Chondrocyte (in vitro differentiated cells): ENCODE results near the gene TPRKB. TPM values are rescaled to one million over a fixed set of nuclear protein-coding genes. Genes with fewer than 3 reads are reported as not detected.
"Not testable (repeated sequence)": the region's sequence is repeated elsewhere in the genome, so short reads cannot be mapped to it uniquely, and the experiment has no call there.

Experiments
- DNase-seq: peaks from one replicate; pipeline ENCODE4 v3.0.0; 2021; ENCODE audit warnings: mixed read lengths, low spot score
- H3K27ac Mint-ChIP-seq: one replicate; pipeline ENCODE4 v1.8.0; 2021; ENCODE audit warnings: mild to moderate bottlenecking, moderate library complexity, mixed read lengths; ENCODE audit not compliant: unreplicated experiment
- H3K27me3 Mint-ChIP-seq: 2 replicates; pipeline ENCODE4 v1.8.0; 2021; ENCODE audit warnings: low read depth, mixed read lengths
- H3K36me3 Mint-ChIP-seq: 2 replicates; pipeline ENCODE4 v1.8.0; 2021; ENCODE audit warnings: low read depth, mixed read lengths
- H3K4me1 Mint-ChIP-seq: 2 replicates; pipeline ENCODE4 v1.8.0; 2021; ENCODE audit warnings: low read depth, mild to moderate bottlenecking, mixed read lengths
- H3K4me3 Mint-ChIP-seq: one replicate; pipeline ENCODE4 v1.8.0; 2021; ENCODE audit warnings: mild to moderate bottlenecking, moderate library complexity, mixed read lengths; ENCODE audit not compliant: unreplicated experiment
- H3K9me3 Mint-ChIP-seq: 2 replicates; pipeline ENCODE4 v1.8.0; 2021; ENCODE audit warnings: low read depth, mixed read lengths
- CTCF ChIP-seq: fragments of 200-600 bp; sonication (generic); IDR thresholded peaks from 2 replicates; pipeline ENCODE4 v1.5.0; 2021; ENCODE audit warnings: antibody characterized with exemption, mild to moderate bottlenecking, moderate library complexity
- long read RNA-seq: library from polyadenylated mRNA; stranded (forward); transcript quantifications from one replicate; pipeline ENCODE4 v2.0.0, GENCODE V29; 2021
- total RNA-seq: library from RNA; stranded (reverse); gene quantifications from 3 replicates; pipeline ENCODE4 v1.2.1, GENCODE V29; 2021

Gene TPRKB
- total RNA-seq, result 13.6 to 20.5 TPM (median 14.2 TPM) in 3 replicates
- long read RNA-seq, transcript TPRKB-201 (5 exons, 748 nt), result major isoform, 9 of 30 reads
- long read RNA-seq, partial matches to known transcripts, result 12 of 30 reads
- long read RNA-seq, other reads (novel, unspliced or antisense), result 7 of 30 reads

GRCh38 chr2:73736855-73737779 lies at the start of gene TPRKB:
TSS of gene TPRKB (minus strand) at chr2:73737345. CDS start at chr2:73734569, 2,776 bp downstream.
- Mint-ChIP-seq H3K27me3 (no peaks in the 10 kb centered on the region), H3K4me3 (peak within 1 kb of the TSS; percentile 99), H3K36me3 (peaks cover 13% of the 10 kb centered on the region), H3K4me1 (peaks cover 19% of the 10 kb centered on the region), H3K27ac (peak within 1 kb of the TSS; percentile 95), H3K9me3 (peaks cover 5% of the 10 kb centered on the region)
- DNase-seq, result peak; percentile 98
- no peak for TF ChIP-seq CTCF

DNA sequence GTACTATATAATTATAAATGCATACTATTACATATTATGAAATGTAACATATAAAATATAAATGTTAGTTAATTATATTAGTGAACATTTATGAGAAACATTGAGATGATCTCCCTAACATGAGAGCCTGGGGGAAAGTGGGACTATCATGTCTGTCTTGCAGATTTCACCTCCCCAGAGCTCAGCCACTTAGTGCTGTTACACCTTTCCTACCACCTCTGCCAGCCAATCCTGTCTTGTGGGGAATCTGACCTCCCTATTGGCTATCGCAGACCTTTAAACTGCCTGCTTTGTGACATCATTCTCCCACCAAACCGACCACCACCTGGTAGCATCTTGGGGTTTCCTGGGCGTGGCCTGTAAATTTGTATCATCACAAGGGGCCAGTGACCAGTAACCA lies 46.7 kb upstream of the TPRKB start, which contains the start of gene C2orf78:
Gene C2orf78 (plus strand): TSS at position 301 of the 400 bp plus-strand sequence. CDS start 127 bp downstream, outside the sequence.
- H3K9me3 Mint-ChIP-seq, H3K36me3 Mint-ChIP-seq, H3K27me3 Mint-ChIP-seq, H3K4me3 Mint-ChIP-seq, H3K27ac Mint-ChIP-seq, H3K4me1 Mint-ChIP-seq, DNase-seq: not testable (repeated sequence)

DNA sequence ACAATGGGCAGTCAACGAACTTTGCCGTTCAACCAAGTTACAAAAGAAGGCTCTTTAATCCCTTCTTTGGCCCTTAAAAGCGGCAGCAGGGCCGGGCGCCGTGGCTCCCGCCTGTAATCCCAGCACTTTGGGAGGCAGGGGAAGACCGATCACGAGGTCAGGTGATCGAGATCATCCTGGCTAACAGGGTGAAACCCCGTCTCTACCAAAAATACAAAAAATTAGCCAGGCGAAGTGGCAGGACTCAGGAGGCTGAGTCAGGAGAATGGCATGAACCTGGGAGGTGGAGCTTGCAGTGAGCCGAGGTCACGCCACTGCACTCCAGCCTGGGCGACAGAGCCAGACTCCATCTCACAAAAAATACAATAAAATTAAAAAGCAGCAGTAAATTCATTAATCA lies 46.3 kb upstream of the TPRKB start:
- not testable (repeated sequence) for H3K27ac Mint-ChIP-seq, H3K4me3 Mint-ChIP-seq, H3K9me3 Mint-ChIP-seq, H3K27me3 Mint-ChIP-seq, DNase-seq, H3K36me3 Mint-ChIP-seq
- peaks cover 13% of the 10 kb centered on the region for H3K4me1 Mint-ChIP-seq

- peak; percentile 65 for TF ChIP-seq CTCF
- Mint-ChIP-seq H3K27me3 (no peaks in the 10 kb centered on the region), H3K27ac (peak overlapping the region; percentile 97), H3K4me1 (peaks cover 31% of the 10 kb centered on the region), H3K9me3 (no peaks in the 10 kb centered on the region), H3K4me3 (peak overlapping the region; percentile 90), H3K36me3 (peaks cover 9% of the 10 kb centered on the region)
- no peak for DNase-seq
These were observed 43.1 kb upstream of the TPRKB start for GRCh38 chr2:73780237-73780582.

GRCh38 chr2:73779467-73780236 lies 42.5 kb upstream of the TPRKB start, which contains the start of gene DUSP11:
TSS of gene DUSP11 (minus strand) at chr2:73780103. CDS start at chr2:73779974, 129 bp downstream.
- Mint-ChIP-seq H3K27ac (peak within 1 kb of the TSS; percentile 97), H3K4me1 (peaks cover 31% of the 10 kb centered on the region), H3K4me3 (peak within 1 kb of the TSS; percentile 90), H3K27me3 (no peaks in the 10 kb centered on the region), H3K36me3 (peaks cover 11% of the 10 kb centered on the region), H3K9me3 (no peaks in the 10 kb centered on the region)
- TF ChIP-seq CTCF, result peak; percentile 92
- peak; percentile 97 for DNase-seq

DNA sequence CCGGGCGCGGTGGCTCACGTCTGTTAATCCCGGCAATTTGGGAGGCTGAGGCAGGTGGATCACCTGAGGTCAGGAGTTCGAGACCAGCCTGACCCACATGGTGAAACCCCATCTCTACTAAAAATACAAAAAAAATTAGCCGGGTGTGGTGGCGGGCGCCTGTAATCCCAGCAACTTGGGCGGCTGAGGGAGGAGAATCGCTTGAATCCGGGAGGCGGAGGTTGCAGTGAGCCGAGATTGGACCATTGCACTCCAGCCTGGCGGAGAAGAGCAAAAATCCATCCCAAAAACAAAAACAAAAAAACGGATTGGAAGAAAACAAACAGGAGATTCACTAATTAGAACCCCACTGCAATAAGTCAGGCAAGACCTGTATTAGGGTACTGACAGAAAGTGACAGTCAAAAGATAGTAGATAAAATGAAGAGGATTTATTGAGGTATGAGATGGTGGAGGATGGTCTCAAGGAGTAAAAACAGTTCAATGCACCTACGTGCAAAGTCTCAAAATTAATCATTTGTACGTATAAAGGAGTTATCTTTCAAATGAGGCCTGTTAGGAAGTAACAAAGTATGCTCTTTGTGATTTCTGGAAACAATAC lies 41.8 kb upstream of the TPRKB start:
- H3K9me3 Mint-ChIP-seq, H3K27me3 Mint-ChIP-seq, DNase-seq: not testable (repeated sequence)
- Mint-ChIP-seq H3K36me3 (peaks cover 17% of the 10 kb centered on the region), H3K4me1 (peaks cover 31% of the 10 kb centered on the region), H3K27ac (peak overlapping the region; percentile 97), H3K4me3 (peak overlapping the region; percentile 90)
